Naive B cell (primary cell): ENCODE results near the gene WEE2. TPM values are rescaled to one million over a fixed set of nuclear protein-coding genes. Genes with fewer than 3 reads are reported as not detected.

Experiments used
- polyA plus RNA-seq, 6 donors: library from polyadenylated mRNA; unstranded; fragments of 300-500 nt; fragmentation: Illumina TruSeq; gene quantifications; one replicate each; pipeline ENCODE4 v1.2.3, GENCODE V29; 2021; ENCODE audit warnings: low read depth in 6 of 6

WEE2 gene
- polyA plus RNA-seq, 6 donors from 2014 or later: 0.52 TPM; not detected in 5

Other genes with a start within 250 kb of the WEE2 start
- 10 to 100 TPM; 16.5 to 25.1 (median 18.1) TPM for gene AGK, start 156.9 kb upstream of the WEE2 start, polyA plus RNA-seq
- gene DENND11, start 6.2 kb upstream of the WEE2 start, polyA plus RNA-seq: 10 to 100 TPM; 11.4 to 32.2 (median 22.9) TPM
- gene SSBP1, start 30.0 kb downstream of the WEE2 start, polyA plus RNA-seq: 100 to 1,000 TPM; 246 to 345 (median 302) TPM
- not detected for gene TAS2R3, start 55.7 kb downstream of the WEE2 start, polyA plus RNA-seq
- gene TAS2R4, start 68.3 kb downstream of the WEE2 start, polyA plus RNA-seq: under 1 TPM in 1 of 6 donors, not detected in 5; 0.10 TPM
- under 1 TPM in 3 of 6 donors, not detected in 3; 0.25 to 0.64 (median 0.36) TPM for gene TAS2R5, start 81.9 kb downstream of the WEE2 start, polyA plus RNA-seq
- gene PRSS37, start 133.1 kb downstream of the WEE2 start, polyA plus RNA-seq: not detected
- gene OR9A4, start 208.0 kb downstream of the WEE2 start, polyA plus RNA-seq: not detected
- gene CLEC5A, start 238.6 kb downstream of the WEE2 start, polyA plus RNA-seq: under 1 TPM in 1 of 6 donors, not detected in 5; 0.08 TPM